CD4-positive, alpha-beta memory T cell (primary cell): Measurements from ENCODE around the gene RBBP4. TPM values are rescaled to one million over a fixed set of nuclear protein-coding genes. Genes with fewer than 3 reads are reported as not detected.
"Not testable (repeated sequence)": the region's sequence is repeated elsewhere in the genome, so short reads cannot be mapped to it uniquely, and the experiment has no call there.

Experiments
- CTCF ChIA-PET: fragments of 350-600 bp; sonication (Branson Sonifier 250); formaldehyde crosslinking; loops from one replicate; lab custom pipeline; 2021; ENCODE audit warnings: inconsistent platforms; ENCODE audit not compliant: partially characterized antibody; lab: Charles Lee
- POLR2A ChIA-PET: fragments of 350-600 bp; sonication (Branson Sonifier 250); formaldehyde crosslinking; loops from one replicate; lab custom pipeline; 2021; ENCODE audit not compliant: partially characterized antibody; lab: Charles Lee
- DNase-seq, 5 donors: peaks; one replicate each; pipeline versions ENCODE4 v3.0.0 to v3.0.0-alpha.2; 2020 to 2022; ENCODE audit warnings: mixed read lengths in 1 of 5
- H3K27ac ChIP-seq: one replicate; pipeline ENCODE4 v1.7.0; 2013; ENCODE audit warnings: low read depth, low read length
- H3K27me3 ChIP-seq: 2 replicates; pipeline ENCODE4 v1.7.0; 2013; ENCODE audit warnings: mild to moderate bottlenecking, low read length, moderate library complexity; ENCODE audit not compliant: insufficient read depth
- H3K36me3 ChIP-seq: 2 replicates; pipeline ENCODE4 v1.7.0; 2013; ENCODE audit warnings: mild to moderate bottlenecking, low read length, moderate library complexity; ENCODE audit not compliant: insufficient read depth
- H3K4me1 ChIP-seq: 2 replicates; pipeline ENCODE4 v1.7.0; 2013; ENCODE audit warnings: mild to moderate bottlenecking, low read length, moderate library complexity; ENCODE audit not compliant: insufficient read depth
- H3K4me3 ChIP-seq, 2 donors: one replicate each; pipeline ENCODE4 v1.7.0; 2013; ENCODE audit warnings: low read length in 2 of 2, mild to moderate bottlenecking in 1 of 2
- H3K9me3 ChIP-seq, 2 donors: one replicate each; pipeline ENCODE4 v1.7.0; 2013; ENCODE audit warnings: low read length in 2 of 2, control low read depth in 1 of 2; ENCODE audit not compliant: control insufficient read depth in 1 of 2
- H3K27ac Mint-ChIP-seq, 7 donors: one replicate each; pipeline ENCODE4 v1.8.0; 2020 to 2021; ENCODE audit warnings: mixed read lengths in 7 of 7, mild to moderate bottlenecking in 6 of 7, inconsistent platforms in 3 of 7, moderate library complexity in 3 of 7
- H3K27me3 Mint-ChIP-seq, 2 donors: one replicate each; pipeline ENCODE4 v1.8.0; 2020 to 2021; ENCODE audit warnings: mixed read lengths in 2 of 2
- H3K36me3 Mint-ChIP-seq, 2 donors: one replicate each; pipeline ENCODE4 v1.8.0; 2020 to 2021; ENCODE audit warnings: mixed read lengths in 2 of 2, inconsistent platforms in 1 of 2, mild to moderate bottlenecking in 1 of 2
- H3K4me1 Mint-ChIP-seq, 4 donors: one replicate each; pipeline ENCODE4 v1.8.0; 2020 to 2021; ENCODE audit warnings: mixed read lengths in 4 of 4, mild to moderate bottlenecking in 1 of 4
- H3K4me3 Mint-ChIP-seq, 8 donors: one replicate each; pipeline ENCODE4 v1.8.0; 2020 to 2021; ENCODE audit warnings: mixed read lengths in 8 of 8, mild to moderate bottlenecking in 7 of 8, moderate library complexity in 6 of 8, inconsistent platforms in 3 of 8
- H3K9me3 Mint-ChIP-seq, 8 donors: one replicate each; pipeline ENCODE4 v1.8.0; 2020 to 2021; ENCODE audit warnings: mixed read lengths in 8 of 8, mild to moderate bottlenecking in 5 of 8, inconsistent platforms in 3 of 8, moderate library complexity in 1 of 8
- intact Hi-C: fragments of 100-400 bp; cut with micrococcal nuclease; formaldehyde crosslinking; loops from one replicate; pipeline ENCODE4 v1.15.1; 2023
- polyA plus RNA-seq, 2 donors: library from polyadenylated mRNA; unstranded; fragments of 300-500 nt; fragmentation: Illumina TruSeq; gene quantifications; one replicate each; pipeline ENCODE4 v1.2.3, GENCODE V29; 2021
- total RNA-seq, 2 experiments: library from RNA; stranded (reverse); gene quantifications; one replicate each; pipeline ENCODE4 v1.2.3, GENCODE V29; 2021

RBBP4 gene
- total and polyA plus RNA-seq, 4 experiments from 2014 or later: 185 to 374 (median 216) TPM

- Histone ChIP-seq H3K4me1 (peaks cover 18% of the 10 kb centered on the region), H3K36me3 (peaks cover 5% of the 10 kb centered on the region), H3K4me3 (no peak overlapping the region), H3K27ac (no peak overlapping the region), H3K27me3 (no peaks in the 10 kb centered on the region), H3K9me3 (no peaks in the 10 kb centered on the region)
- intact Hi-C loops: no loop called here
- H3K9me3 Mint-ChIP-seq: no peaks in the 10 kb centered on the region
- H3K4me3 Mint-ChIP-seq: peak overlapping the region in 7 of 8 donors; percentile 12 to 56 (median 41)
- POLR2A ChIA-PET: interaction anchor here (1.2 kb wide), 1 partner anchor 23 kb away, joined by 3 read pairs; the partner anchor contains the start of gene RBBP4
- H3K27me3 Mint-ChIP-seq: no peaks in the 10 kb centered on the region
- peak overlapping the region; percentile 1 to 86 (median 79) for H3K27ac Mint-ChIP-seq
- H3K4me1 Mint-ChIP-seq: peaks cover 15 to 30% (median 24%) of the 10 kb centered on the region in 4 donors
- CTCF ChIA-PET: no interaction called here
- H3K36me3 Mint-ChIP-seq: peaks cover 27 to 46% of the 10 kb centered on the region in 2 donors
- peak in 2 of 5 donors; percentile 14 to 19 for DNase-seq
These were observed 23.3 kb upstream of the RBBP4 start for GRCh38 chr1:32627596-32628162.

GRCh38 chr1:32630173-32630572 is 20.8 kb upstream of the RBBP4 start:
- CTCF ChIA-PET, H3K9me3 ChIP-seq, intact Hi-C loops, H3K9me3 Mint-ChIP-seq, H3K4me1 ChIP-seq, POLR2A ChIA-PET, DNase-seq, H3K27ac Mint-ChIP-seq, H3K27ac ChIP-seq, H3K27me3 ChIP-seq, H3K4me3 ChIP-seq, H3K4me3 Mint-ChIP-seq, H3K27me3 Mint-ChIP-seq: not testable (repeated sequence)
- H3K36me3 ChIP-seq: peaks cover 14% of the 10 kb centered on the region
- H3K4me1 Mint-ChIP-seq: peaks cover 6 to 19% (median 13%) of the 10 kb centered on the region in 4 donors
- peaks cover 19 to 49% of the 10 kb centered on the region in 2 donors for H3K36me3 Mint-ChIP-seq

- peaks cover 14% of the 10 kb centered on the region for H3K36me3 ChIP-seq
- no peak for DNase-seq
- no peak overlapping the region for H3K4me3 ChIP-seq
- intact Hi-C loops: no loop called here
- H3K4me1 ChIP-seq: peaks cover 2% of the 10 kb centered on the region
- peak overlapping the region in 3 of 7 donors; percentile 48 to 72 (median 65) for H3K27ac Mint-ChIP-seq
- H3K27ac ChIP-seq: no peak overlapping the region
- CTCF ChIA-PET: interaction anchor here (0.6 kb wide), 1 partner anchor 16 kb away, joined by 4 read pairs; no protein-coding TSS in a partner anchor
- H3K36me3 Mint-ChIP-seq: peaks cover 17 to 45% of the 10 kb centered on the region in 2 donors
- H3K4me3 Mint-ChIP-seq: no peak overlapping the region
- H3K9me3 Mint-ChIP-seq: no peaks in the 10 kb centered on the region
- no peaks in the 10 kb centered on the region for H3K9me3 ChIP-seq
- peaks cover 14 to 27% (median 18%) of the 10 kb centered on the region in 4 donors for H3K4me1 Mint-ChIP-seq
- no peaks in the 10 kb centered on the region for H3K27me3 ChIP-seq
- no peaks in the 10 kb centered on the region for H3K27me3 Mint-ChIP-seq
- POLR2A ChIA-PET: interaction anchor here (1.0 kb wide), 1 partner anchor 18 kb away, joined by 4 read pairs; the partner anchor contains the start of gene RBBP4
These were observed 18.2 kb upstream of the RBBP4 start for GRCh38 chr1:32632829-32633228.

- no peaks in the 10 kb centered on the region for H3K9me3 ChIP-seq
- H3K36me3 Mint-ChIP-seq: peaks cover 17 to 39% of the 10 kb centered on the region in 2 donors
- H3K27me3 ChIP-seq: no peaks in the 10 kb centered on the region
- H3K4me1 ChIP-seq: no peaks in the 10 kb centered on the region
- ChIA-PET CTCF (no interaction called here), POLR2A (no interaction called here)
- H3K9me3 Mint-ChIP-seq: no peaks in the 10 kb centered on the region
- H3K27me3 Mint-ChIP-seq: no peaks in the 10 kb centered on the region
- H3K36me3 ChIP-seq: peaks cover 14% of the 10 kb centered on the region
- peaks cover 11 to 26% (median 18%) of the 10 kb centered on the region in 4 donors for H3K4me1 Mint-ChIP-seq
- no peak overlapping the region for H3K4me3 Mint-ChIP-seq
- H3K27ac Mint-ChIP-seq: peak overlapping the region in 5 of 7 donors; percentile 32 to 84 (median 60)
- H3K27ac ChIP-seq: no peak overlapping the region
- no peak overlapping the region for H3K4me3 ChIP-seq
- no peak for DNase-seq
- intact Hi-C loops: no loop called here
These were observed 15.3 kb upstream of the RBBP4 start for GRCh38 chr1:32635508-32636277.

- peak overlapping the region in 2 of 7 donors; percentile 38 for H3K27ac Mint-ChIP-seq
- no peaks in the 10 kb centered on the region for H3K9me3 ChIP-seq
- DNase-seq: no peak
- POLR2A ChIA-PET: no interaction called here
- H3K4me3 ChIP-seq: no peak overlapping the region
- peak overlapping the region in 1 of 8 donors; percentile 46 for H3K4me3 Mint-ChIP-seq
- CTCF ChIA-PET: no interaction called here
- H3K27me3 ChIP-seq: no peaks in the 10 kb centered on the region
- H3K9me3 Mint-ChIP-seq: no peaks in the 10 kb centered on the region
- H3K27ac ChIP-seq: no peak overlapping the region
- H3K27me3 Mint-ChIP-seq: no peaks in the 10 kb centered on the region
- intact Hi-C loops: no loop called here
- peaks cover 13% of the 10 kb centered on the region for H3K36me3 ChIP-seq
- peaks cover 17 to 37% of the 10 kb centered on the region in 2 donors for H3K36me3 Mint-ChIP-seq
- H3K4me1 Mint-ChIP-seq: peaks cover 13 to 30% (median 18%) of the 10 kb centered on the region in 4 donors
- no peaks in the 10 kb centered on the region for H3K4me1 ChIP-seq
These were observed 13.9 kb upstream of the RBBP4 start for GRCh38 chr1:32636914-32637645.

GRCh38 chr1:32639489-32640075 is 11.4 kb upstream of the RBBP4 start:
- Mint-ChIP-seq H3K4me1 (peaks cover 13 to 30% (median 19%) of the 10 kb centered on the region in 4 donors), H3K36me3 (peaks cover 8 to 18% of the 10 kb centered on the region in 2 donors), H3K9me3 (no peaks in the 10 kb centered on the region), H3K27ac (no peak overlapping the region), H3K27me3 (no peaks in the 10 kb centered on the region), H3K4me3 (no peak overlapping the region)
- DNase-seq: no peak
- Histone ChIP-seq H3K36me3 (no peaks in the 10 kb centered on the region), H3K9me3 (no peaks in the 10 kb centered on the region), H3K27me3 (no peaks in the 10 kb centered on the region), H3K27ac (no peak overlapping the region), H3K4me1 (no peaks in the 10 kb centered on the region), H3K4me3 (no peak overlapping the region)
- CTCF ChIA-PET: no interaction called here
- intact Hi-C loops: no loop called here
- POLR2A ChIA-PET: no interaction called here
